ENCODE measurements around the gene KCNMA1.
A peak's percentile ranks its signal among the peaks of the same experiment; 100 is the strongest.
"Not testable (repeated sequence)": the region's sequence is repeated elsewhere in the genome, so short reads cannot be mapped to it uniquely, and the experiment has no call there.

The KCNMA1 gene

GRCh38 chr10:77392851-77393250 is 244.8 kb downstream of the KCNMA1 start:
- peak; percentile 85 for DNase-seq (ENCODE audit: low spot score)

- peak; percentile 26 for DNase-seq (ENCODE audit: low spot score)
Measured at GRCh38 chr10:77392236-77392721, 245.3 kb downstream of the KCNMA1 start.

- peak; percentile 73 for DNase-seq (ENCODE audit: low spot score)
Measured at GRCh38 chr10:77391605-77392235, 245.9 kb downstream of the KCNMA1 start.

- DNase-seq (ENCODE audit: low spot score), result no peak
Measured at GRCh38 chr10:77390481-77390891, 247.1 kb downstream of the KCNMA1 start.

DNA sequence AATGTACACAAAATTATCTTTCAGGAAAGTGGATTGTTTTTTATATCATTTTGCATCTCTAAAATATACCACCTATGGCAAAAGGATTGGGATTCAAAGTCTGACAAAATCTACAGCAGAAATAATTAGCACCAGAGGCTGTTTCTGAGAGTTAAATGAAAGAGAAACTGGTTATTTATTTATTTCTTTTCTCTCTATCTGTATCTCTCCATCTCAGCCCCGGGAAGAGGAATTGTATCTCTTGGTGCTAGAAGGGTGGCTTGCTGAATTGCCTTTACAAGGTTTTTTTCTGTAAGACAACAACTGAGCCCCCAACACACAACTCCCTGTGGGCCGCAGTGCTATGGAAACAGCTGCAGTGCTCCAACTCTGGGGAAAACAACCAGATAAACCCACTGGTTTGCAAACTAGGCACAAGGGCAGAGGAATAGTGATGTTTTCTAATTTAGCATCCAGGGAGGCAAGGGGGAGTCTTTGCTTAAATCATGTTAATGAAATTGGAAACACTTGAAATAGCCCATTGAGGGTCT is 249.0 kb downstream of the KCNMA1 start:
- no peak for DNase-seq (ENCODE audit: low spot score)

- DNase-seq (ENCODE audit: low spot score), result not testable (repeated sequence)
Measured at GRCh38 chr10:77387701-77388100, 249.9 kb downstream of the KCNMA1 start.

DNA sequence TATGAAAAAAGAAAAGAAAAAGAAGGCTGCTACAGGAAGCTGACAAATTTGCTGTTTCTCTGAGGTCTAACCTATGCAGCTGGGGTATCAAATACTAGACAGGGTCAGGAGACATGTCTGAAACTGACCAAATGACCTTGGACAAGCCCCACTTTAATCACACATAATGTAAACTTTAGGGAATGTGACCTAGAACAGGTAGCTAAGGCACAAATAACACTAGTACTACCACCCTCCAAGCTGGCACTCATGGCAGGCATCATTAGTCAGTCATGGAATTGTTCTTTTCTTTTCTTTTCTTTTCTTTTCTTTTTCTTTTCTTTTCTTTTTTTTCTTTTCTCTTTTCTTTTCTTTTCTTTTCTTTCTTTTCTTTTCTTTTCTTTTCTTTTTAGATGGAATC is 250.4 kb downstream of the KCNMA1 start:
- DNase-seq (ENCODE audit: low spot score), result no peak

GRCh38 chr10:77386838-77387237 is 250.8 kb downstream of the KCNMA1 start:
- DNase-seq (ENCODE audit: low spot score), result peak; percentile 31

DNA sequence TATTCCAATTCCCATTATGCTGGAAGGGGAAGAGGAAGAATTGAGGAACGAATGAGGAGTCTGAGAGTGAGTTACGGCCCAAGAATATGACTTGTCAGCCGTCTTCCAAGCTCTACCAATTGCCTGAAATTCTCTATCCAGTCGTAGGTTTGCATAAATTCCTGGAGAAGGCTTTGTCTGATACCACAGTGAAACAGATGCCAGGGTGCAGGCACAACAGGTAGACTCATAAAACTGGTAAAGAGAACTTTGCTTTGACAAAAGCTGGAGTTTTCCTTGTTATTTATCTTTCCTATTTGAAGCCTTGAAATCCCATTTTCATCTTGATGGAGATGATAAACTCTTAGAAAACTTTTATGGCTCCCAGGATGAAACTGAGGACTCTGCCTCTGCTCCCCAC is 251.2 kb downstream of the KCNMA1 start:
- no peak for DNase-seq (ENCODE audit: low spot score)

DNA sequence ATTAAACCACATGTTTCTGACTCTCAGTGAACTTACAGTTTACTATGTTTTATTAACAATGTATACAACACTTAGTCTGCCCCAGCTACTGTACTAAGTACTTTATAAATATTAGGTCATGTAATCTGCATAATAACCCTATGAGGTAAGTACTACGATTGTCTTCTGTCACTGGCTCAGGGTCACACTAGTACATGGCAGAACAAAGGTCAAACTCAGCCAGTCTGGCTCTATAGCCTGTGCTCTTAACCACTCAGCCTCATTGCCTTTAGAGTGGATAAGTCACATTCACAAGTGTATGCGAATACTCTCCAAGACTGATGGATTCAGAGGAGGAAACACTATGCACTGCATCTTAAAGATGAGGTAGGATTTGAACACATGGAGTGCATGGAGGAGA is 252.3 kb downstream of the KCNMA1 start:
- DNase-seq (ENCODE audit: low spot score), result no peak

DNA sequence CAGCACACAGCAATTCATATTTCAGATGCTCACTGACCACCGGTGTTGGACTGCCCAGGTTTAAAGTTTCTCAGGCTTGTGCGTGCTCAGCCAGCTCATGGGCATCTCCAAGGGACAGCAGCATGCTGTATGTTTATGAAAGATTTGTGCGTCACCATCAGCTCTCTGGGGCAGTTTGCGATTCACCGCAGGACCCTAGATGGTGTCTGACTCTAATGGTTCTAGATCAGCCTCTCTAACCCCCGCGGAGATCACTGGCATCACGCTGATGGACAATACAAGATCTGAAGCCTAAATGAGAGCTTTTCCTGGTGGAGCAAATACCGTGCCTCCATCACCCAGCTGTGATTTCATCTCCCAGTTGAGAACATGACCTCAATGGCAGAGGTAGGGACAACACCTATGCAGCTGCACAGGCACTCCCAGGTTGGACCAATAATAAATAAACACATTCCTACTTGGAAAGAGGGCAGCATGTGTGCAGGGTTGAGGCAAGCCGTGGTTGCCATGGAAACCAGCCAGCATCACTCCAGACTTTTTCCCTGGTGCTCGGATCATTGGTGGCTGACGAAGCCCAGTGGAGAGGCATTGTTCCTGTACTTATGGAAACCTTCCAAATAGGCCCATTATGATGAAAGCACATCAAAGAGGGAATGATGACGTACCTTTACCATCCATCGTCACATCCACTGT is 253.6 kb downstream of the KCNMA1 start:
- DNase-seq (ENCODE audit: low spot score), result no peak

GRCh38 chr10:77381750-77382149 is 255.9 kb downstream of the KCNMA1 start:
- no peak for DNase-seq (ENCODE audit: low spot score)

- no peak for DNase-seq (ENCODE audit: low spot score)
Measured at GRCh38 chr10:77380723-77381122, 256.9 kb downstream of the KCNMA1 start.

DNA sequence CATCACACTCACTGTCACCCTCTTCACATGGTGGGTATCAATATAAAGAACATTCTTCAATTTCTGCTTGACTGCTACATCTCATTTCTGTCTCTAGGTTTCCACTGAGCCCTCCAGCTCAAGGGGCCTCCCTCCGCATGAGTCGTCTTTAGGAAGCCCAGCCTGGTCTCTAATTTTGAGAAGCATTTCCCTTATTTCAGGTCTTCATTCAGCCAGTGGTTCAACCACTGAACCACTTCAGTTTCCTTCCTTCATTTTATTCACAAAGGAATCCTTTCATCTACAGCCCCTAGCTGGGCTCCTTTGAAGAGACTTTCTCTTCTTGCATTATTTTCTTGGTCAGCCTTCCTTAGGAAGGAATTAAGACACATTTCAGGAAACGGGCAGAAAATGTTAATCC is 257.4 kb downstream of the KCNMA1 start:
- no peak for DNase-seq (ENCODE audit: low spot score)

DNA sequence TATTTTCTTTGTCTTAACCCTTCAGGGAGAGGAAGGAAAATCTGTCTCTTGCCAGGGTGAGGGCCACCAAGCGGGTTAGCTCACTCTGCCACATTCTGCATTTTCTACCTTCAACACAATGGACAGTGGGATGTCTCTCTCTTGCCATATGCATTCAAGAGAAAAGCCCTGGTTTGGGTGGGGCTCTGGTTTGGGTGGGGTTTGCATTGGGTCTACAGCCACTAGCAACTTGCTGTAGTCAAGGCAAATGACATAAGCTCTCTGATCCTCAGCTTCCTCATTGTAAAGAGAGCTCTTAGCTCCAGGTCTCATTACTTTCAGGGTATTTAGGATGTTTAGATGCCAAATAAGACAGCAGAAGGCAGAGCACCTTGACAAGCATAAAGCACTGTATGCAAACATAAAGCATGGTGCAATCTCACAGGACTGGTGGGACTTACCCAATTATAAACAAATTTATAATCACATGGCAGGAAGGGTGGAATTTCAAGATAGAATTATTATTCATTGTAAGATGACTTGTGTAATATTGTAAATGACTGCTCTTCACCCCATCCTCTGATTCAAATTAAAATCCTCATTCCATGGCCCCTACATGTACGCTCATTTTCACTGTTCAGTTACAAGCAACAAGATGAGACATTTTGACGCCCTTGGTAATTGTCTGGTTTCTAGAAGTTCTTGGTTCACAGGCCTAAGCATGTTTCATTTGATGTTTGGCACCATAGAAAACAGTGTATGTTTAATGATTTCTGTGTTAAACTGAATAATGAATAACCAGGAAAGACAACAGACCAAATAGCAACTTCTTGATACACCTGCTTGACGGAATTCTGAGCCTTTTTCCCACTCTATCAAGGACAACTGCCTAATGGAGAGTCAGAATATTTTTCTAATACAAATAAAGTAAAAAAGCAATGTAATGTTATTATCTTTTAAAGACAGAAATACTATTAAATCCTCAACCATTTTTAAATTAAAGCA is 258.9 kb downstream of the KCNMA1 start:
- no peak for DNase-seq (ENCODE audit: low spot score)

GRCh38 chr10:77377678-77378352 is 259.8 kb downstream of the KCNMA1 start:
- DNase-seq (ENCODE audit: low spot score), result no peak

GRCh38 chr10:77377034-77377433 is 260.6 kb downstream of the KCNMA1 start:
- no peak for DNase-seq (ENCODE audit: low spot score)

DNA sequence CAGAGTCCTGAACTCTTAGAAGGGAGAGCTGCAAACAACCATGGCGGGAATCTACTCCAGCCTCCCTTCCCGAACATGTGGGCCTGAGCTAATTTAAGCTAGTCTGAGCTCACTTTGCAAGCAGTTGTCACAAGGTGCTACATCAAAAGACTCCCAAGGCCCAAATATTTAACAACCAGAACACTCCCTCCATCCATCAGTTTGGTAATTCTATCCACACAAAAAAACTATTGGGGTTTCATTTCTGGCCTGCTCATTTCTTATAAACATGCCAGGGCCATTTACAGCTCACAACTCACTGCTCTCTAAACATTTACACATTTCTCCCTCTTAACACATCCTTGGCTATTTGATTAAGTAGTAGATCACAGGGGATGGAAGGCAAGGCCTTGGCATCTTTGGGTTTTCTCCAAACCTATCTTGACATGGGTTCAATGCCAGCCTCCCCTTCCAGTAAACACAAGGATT is 263.4 kb downstream of the KCNMA1 start:
- peak; percentile 21 for DNase-seq (ENCODE audit: low spot score)

GRCh38 chr10:77371848-77372799 is 265.5 kb downstream of the KCNMA1 start:
- no peak for DNase-seq (ENCODE audit: low spot score)

- no peak for DNase-seq (ENCODE audit: low spot score)
Measured at GRCh38 chr10:77371421-77371820, 266.2 kb downstream of the KCNMA1 start.
